DMS 273 (cell line): ENCODE data around the gene SLC25A34.

Source experiments
- DNase-seq: peaks from one replicate; lab custom pipeline; 2025; ENCODE audit not compliant: unreplicated experiment; lab: John Stamatoyannopoulos, UW

The SLC25A34 gene

DNA sequence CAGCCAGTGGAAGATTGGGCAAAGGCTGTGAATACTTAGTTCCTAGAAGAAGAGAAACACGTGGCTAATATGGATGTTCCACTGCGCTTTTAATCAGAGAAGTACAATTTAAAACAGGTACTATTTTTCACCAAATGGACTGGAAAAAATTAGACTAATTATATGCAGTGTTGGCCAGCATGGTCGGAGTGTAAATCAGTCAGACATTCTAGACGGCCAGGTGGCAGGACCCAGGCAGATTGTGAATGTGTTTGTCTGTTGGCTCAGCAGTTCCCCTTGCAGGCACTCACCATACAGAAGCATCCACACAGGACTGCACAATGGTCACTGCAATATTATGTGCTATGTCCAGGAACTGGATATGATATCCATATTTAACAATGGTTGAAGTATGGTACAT lies 23.9 kb upstream of the SLC25A34 start:
- peak; percentile 78 for DNase-seq

DNA sequence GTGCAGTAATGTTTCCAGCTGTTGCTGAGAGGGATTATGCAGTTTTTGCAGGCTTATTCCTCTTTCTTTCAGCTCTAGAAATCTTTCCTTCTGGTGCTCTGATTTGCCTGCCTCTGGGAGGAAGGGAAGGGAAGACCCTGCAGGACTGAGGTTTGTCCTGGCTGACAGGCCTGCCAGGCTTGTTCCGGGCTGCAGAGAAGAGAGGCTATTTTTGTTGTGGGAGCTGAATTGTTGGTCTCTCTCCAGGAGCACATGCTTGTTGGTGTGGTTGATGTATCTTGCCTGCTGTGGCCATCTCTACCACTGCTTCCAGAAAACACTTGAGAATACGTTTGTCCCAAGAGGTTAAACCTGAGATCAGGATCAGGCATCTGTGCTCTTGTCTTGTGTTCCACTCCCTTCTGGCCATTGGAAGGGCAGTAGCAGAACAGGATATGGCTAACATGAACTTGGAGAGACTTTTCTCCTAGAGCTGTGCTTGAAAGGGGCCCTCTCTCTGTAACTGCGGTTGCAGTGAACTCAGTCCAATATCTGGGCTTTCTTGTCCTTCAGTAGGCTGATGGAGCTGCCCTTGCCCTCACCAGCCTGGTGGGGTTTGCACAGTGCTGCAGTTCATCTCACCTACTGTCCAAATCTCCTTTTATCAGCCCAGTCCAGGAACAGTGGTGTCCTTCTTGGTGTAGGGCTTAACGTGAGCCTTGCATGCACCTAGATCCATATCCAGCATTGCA lies 21.5 kb upstream of the SLC25A34 start:
- DNase-seq: peak; percentile 58

DNA sequence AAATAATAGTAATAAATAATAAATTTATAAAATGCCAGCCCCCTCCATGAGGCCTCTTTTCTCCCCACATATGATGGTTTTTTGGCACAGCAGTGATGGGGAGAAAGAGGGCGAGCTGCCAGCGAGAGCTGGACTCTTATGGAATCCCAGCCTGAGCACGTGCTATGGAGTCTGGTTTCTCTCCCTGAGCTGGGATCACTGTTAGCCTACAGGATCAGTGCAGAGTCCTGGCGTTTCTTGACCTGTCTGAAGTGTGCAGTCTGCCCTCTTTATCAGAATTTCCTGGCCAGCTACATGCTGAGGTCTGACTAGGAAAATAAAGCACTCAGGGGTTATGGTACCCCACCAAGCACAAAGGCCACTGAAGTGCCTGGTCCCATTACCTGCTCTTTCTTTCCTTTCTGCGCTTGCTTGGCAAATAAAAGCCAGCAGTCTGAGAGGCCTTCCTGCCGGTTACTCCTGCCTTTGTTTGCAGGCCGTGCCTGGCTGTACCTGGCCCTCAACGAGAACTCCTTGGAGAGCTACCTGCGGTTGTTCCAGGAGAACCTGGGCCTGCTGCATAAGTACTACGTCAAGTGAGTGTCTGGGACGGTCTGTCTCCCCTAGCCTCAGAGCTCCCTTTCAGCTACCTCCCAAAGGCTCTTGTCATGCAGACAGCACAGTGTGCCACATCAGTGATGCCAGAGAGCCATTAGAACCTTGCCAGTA lies 18.5 kb upstream of the SLC25A34 start:
- no peak for DNase-seq

DNA sequence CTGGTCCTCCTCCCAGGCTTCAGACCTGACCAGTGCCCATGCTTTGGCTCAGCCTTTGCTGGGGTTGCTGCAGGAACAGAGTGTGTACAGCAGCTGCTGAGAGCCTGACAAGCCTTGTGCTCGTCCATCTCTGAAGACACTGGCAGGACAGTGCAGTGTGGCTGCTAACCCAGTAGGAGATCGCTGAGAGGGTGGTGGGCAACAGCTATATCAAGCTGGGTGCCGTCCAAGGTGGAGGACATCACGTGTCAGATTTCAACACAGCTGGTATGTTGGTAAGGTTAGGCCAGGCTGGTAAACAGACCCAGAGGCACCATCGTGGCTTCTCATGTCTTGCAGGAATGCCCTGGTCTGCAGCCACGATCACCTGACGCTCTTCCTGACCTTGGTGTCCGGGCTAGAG lies 17.9 kb upstream of the SLC25A34 start:
- DNase-seq: peak; percentile 48

DNA sequence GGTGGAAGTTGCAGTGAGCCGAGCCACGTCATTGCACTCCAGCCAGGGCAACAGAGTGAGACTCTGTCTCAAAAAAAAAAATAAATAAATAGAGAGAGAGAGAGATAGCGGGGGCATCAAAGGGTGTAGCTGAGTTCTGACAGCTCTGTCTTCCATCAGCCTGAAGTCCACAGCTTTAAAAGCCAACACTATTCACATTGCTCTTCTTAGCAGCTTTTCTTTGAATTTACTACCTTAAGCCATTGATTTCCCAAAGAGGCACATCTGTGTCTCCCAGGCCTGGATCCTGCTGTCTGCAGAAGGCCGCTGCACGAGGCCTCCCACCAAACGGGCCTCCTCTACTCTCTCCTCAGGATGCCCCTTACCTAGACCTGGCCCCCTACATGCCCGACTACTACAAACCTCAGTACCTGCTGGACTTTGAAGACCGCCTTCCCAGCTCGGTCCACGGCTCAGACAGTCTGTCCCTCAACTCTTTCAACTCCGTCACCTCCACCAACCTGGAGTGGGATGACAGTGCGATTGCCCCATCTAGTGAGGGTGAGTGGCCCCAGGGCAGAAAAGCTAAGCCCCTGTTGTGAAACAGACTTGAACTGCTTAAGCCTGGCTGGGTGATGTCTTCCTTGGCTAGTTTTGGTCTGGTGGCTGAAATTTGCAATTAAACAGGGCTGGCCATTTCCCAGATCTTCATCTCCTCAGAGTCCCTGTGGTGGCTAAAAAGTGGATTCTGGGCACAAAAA lies 16.5 kb upstream of the SLC25A34 start:
- DNase-seq: no peak

DNA sequence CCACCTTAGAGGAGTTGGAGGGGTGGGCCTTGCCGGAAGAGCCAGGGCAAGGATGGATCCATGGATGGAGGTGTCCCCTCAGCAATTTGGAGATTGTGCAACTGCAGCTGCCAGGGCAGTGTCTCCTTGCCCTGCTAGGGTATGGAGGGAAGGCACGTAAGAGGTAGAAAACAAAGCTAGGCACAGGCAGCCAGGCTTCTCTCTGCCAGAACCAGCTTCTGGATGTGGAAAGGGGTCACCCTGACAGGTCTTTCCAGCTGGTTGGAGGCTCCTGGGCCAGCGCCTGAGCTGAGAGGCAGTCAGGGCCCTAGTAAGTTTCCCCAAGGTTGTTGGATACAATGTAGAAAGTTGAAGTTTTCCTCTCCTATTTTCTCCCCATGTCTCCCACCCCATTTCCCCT lies 15.2 kb upstream of the SLC25A34 start:
- DNase-seq: no peak

DNA sequence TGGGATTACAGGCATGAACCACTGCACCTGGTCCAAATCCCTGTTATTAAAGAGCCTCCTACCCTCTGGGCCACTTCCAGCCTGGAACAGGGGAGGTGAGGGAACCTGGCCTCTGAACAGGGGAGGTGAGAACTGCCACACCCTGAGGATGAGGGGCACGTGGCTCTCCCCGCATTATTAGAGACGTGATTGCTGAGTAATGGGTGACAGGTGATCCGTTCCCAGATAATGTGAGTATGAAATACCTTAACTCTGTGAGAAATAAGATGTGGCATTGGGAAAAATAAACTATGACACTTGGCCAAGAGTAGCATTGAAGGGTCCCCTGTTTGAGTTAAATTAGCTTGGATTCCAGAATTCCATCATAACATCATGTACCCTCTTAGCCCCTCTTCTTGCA lies 13.6 kb upstream of the SLC25A34 start:
- DNase-seq: no peak

DNA sequence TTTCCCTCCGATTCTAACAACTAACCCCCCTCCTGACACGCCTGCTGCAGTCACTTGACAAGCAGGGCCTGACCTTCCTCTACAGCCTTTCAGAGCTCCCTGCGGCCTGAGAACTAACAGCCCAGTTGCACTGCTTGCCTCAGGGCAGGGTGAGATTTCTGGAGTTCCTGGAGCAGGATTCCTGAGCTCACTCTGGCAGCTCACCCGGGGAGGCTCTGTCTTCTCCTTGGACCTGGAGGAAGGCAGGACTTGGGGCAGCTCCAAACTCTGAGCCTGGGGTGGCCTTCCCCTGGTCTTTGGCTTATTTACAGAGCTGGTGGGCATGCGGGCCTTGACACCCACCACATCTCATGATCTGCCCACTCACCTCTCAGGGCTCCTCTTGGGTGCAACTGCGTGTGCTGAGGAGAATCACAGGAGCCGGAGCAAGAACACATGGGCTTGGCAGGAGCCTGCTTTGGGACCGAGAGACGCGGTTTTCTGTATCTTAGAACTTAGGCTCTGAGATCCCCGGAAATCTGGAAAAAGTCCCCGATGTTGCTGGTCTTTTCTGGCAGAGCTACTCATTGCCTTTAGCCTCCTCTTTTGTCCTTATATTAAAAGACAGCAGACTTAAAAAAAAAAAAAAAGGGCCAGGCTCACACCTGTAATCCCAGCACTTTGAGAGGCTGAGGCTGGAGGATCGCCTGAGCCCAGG lies 13.1 kb upstream of the SLC25A34 start:
- DNase-seq: peak; percentile 63

DNA sequence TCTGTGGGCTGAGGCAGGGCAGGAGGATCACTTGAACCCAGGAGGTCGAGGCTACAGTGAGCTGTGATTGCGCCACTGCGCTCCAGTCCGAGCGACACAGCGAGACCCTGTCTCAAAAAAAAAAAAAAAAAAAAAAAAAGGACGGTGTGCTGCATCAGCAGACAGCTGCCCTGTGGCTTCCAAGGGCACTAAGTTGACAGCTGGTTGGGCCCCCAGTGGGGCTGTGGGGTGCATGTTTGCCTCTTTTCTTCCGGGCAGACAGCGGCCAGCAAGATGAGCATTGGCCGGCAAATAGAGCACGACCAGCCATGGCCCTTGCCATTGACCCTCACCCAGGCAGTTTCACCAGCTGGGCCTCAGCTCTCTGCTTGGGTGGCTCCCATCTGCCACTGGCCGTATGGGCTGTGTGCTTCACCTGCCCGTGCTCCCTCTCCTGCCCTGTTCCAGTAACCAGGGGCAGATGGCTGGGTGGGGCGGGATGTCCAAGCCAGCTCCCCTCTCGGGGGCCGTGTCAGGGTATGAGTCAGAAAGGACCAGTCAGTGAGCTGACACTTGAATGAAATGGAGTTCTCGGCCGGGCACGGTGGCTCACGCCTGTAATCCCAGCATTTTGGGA lies 12.3 kb upstream of the SLC25A34 start:
- peak; percentile 98 for DNase-seq

DNA sequence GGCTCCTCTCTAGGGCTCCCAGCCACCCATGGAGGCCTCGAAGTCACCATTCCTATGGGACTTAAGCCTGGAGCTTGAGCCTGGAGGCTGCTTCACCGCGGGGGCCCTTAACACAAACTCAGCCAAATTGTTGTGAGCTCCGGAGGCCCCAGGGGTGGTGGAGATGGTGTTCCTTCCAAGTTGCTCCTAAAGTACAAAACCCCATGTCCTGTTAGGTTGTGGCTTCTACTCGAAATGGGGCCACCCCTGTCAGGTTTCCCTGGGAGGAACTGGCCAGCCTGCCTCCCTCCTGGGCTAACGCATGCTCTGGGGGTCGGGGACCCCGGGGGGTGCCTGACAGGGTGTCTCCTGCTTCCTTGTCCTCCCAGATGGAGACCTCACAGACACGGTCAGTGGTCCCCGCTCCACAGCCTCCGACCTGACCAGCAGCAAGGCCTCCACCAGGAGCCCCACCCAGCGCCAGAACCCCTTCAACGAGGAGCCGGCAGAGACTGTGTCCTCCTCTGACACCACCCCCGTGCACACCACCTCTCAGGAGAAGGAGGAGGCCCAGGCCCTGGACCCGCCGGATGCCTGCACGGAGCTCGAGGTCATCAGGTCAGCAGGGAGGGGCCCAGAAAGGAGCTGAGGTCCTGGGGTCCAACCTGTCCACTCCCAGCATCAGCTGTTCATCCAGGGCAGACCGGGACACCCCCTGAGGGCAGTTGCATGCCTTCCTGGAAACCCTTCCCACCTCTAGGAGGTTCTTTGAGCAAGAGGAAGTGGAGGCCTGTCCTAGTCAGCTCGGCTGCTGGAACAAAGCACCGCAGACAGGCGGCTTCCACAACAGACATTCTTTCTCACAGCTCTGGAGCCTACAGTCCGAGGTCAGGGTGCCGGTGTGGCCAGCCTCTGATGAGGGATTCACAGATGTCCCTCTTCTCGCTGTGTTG lies 10.8 kb upstream of the SLC25A34 start:
- DNase-seq: no peak

DNA sequence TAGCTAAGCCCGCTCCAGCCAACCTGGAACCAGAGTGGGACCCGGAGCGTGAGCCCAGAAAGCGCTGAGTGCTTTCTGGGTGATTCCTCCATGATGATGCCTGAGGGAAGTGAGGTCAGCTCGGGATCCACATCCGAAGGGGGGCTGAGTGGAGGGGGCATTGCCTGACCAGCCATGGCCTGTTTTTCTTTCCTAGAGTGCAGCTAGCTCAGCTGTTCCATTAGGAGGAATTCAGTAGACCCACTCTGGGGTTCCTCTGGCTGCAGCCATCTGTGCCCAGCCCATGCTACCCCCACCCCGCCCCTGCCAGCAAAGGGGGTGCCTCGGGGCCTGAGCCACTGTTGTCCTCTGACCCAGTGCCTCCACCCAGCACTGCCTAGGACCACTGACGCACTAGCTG lies 9.6 kb upstream of the SLC25A34 start:
- no peak for DNase-seq

DNA sequence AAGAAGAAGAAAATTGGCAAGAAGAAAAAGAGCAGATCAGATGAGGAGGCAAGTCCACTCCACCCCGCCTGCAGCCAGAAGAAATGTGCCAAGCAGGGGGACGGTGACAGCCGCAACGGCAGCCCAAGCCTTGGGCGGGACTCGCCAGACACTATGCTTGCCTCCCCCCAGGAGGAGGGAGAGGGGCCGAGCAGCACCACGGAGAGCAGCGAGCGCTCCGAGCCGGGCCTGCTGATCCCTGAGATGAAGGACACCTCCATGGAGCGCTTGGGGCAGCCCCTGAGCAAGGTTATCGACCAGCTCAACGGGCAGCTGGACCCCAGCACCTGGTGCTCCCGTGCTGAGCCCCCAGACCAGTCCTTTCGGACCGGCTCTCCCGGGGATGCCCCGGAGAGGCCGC lies 9.0 kb upstream of the SLC25A34 start:
- no peak for DNase-seq

DNA sequence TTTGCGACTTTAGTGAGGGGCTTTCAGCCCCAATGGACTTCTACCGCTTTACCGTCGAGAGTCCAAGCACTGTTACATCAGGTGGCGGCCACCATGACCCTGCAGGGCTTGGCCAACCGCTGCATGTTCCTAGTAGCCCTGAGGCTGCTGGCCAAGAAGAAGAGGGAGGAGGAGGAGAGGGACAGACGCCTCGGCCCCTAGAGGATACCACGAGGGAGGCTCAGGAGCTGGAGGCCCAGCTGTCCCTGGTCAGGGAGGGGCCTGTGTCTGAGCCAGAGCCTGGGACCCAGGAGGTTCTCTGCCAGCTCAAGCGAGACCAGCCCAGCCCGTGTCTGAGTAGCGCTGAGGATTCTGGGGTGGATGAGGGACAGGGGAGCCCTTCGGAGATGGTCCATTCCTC lies 8.6 kb upstream of the SLC25A34 start:
- peak; percentile 55 for DNase-seq

DNA sequence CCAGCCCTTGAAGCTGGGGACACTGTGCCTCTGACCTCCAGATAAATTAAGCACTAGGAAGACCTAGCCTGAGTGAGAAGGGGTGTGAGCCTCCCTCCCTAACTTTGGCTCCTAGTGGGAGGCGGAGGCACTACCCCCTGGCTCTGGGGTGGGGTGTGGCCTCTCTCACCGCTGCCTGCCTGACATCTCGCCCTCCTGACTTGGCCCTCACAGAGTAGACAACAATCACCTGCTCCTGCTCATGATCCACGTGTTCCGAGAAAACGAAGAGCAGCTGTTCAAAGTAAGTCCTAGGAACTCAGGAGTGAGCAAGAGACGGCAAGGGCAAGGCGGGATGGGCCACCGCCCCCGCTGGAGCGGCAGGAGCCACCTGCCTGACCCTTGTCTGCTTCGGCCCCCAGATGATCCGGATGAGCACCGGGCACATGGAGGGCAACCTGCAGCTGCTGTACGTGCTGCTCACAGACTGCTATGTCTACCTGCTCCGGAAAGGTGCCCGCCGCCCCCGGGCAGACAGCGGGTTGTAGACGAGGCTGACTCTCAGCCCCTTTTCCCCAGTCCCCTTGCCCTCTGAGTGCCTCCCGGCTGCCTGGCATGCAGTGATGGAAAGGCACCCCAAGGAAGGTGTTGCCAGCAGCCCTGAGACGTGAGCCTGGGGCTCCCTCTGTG lies 8.1 kb upstream of the SLC25A34 start:
- DNase-seq: no peak

DNA sequence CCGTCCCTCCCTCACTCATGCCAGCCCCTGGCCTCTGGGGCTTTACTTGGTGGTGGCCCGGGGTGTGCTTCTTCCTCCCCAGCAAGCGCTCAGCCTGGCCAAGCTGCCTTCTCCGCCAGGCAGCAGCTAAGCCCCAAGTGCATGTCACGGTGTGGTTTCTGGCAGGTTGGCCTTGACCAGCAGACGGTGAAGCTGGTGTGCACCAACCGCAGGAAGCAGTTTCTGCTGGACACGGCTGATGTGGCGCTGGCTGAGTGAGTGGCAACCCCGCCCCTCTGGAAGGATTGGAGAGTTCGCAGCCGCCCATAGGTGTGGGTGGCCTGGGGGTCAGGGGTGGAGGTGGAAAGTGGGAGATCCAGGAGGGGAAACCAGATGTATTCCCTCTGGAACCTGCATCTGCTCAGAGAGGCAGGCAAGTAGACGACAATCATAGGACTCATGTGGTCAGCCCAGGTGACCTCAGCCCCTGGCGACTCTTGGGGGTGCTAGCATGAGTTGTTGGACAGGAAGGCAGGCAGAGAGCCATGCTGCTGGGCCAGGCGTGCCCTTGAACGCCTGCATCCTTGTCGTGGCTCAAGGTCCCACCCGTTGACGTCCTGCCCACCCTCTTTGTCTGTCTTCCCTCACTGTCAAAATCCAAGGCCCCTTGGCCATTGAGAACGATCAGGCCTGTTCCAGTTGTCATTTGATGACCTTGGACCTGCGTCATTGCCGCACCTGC lies 7.0 kb upstream of the SLC25A34 start:
- DNase-seq: no peak

DNA sequence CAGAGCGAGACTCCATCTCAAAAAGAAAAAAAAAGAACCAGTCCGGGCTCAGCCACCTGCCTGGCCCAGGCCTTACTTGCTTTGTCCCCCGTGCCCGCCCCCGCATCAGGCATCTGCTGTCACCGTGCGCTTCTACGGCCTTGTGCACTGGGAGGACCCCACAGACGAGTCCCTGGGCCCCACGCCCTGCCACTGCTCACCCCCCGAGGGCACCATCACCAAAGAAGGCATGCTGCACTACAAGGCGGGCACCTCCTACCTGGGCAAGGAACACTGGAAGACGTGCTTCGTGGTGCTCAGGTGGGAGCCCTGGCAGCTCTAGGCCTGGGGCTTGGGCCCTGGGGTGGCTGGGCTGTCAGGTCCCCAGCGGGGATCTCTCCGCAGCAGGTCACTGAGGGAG lies 5.6 kb upstream of the SLC25A34 start:
- no peak for DNase-seq

DNA sequence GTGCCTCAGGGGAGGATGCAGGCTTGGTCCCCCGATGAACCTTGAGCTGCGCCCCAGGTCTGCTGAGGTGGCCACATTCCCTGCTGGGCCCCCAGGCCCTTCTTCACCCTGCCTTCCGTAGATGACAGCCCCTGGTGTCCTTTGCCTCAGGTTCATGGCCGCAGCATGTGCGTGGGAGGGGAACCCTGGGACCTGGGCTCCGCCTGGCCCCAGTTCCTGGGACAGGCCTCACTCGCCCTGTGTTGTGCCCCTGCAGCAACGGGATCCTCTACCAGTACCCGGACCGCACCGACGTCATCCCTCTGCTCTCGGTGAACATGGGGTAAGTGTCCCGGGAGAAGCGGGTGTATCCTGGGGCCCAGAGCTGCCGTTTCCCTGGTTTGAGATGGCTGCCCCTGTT lies 5.1 kb upstream of the SLC25A34 start:
- no peak for DNase-seq

DNA sequence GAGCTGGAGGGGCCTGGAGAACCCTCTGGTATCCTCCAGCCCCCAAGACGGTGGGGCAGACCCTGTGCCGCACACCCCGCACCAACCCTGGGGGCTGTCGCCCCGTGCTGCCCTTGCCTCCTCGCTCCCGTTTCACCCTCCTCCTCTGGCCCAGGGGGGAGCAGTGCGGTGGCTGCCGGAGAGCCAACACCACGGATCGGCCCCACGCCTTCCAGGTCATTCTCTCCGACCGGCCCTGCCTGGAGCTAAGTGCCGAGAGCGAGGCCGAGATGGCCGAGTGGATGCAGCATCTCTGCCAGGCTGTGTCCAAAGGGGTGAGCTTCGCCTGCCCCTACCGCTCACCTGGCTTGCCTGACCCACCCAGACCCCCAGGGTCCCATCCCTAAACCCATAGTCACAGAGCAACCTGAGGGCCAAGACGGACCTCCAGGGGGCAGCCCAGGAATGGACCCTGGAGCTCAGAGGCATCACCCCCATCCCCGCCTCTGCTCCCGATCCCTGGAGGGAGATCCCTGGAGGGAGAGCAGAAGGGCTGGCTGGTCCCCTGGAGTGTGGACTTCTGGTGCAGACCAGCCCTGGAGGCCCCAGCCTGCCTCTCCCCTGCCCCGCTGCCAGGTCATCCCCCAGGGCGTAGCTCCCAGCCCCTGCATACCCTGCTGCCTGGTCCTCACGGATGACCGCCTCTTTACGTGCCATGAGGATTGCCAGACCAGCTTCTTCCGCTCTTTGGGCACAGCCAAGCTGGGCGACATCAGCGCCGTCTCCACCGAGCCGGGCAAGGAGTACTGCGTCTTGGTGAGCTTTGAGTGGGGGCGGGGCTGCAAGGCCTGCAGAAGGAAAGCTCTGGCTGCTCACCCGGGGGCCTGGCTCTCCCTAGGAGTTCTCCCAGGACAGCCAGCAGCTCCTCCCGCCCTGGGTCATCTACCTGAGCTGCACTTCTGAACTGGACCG lies 4.0 kb upstream of the SLC25A34 start:
- DNase-seq: no peak
